Activated naive CD4-positive, alpha-beta T cell (primary cell): ENCODE results near the gene MECP2.
"Not testable (repeated sequence)": the region's sequence is repeated elsewhere in the genome, so short reads cannot be mapped to it uniquely, and the experiment has no call there.

Experiments used
- DNase-seq, 4 experiments: peaks; one replicate each; lab custom pipeline; 2025; lab: John Stamatoyannopoulos, UW

MECP2 gene

DNA sequence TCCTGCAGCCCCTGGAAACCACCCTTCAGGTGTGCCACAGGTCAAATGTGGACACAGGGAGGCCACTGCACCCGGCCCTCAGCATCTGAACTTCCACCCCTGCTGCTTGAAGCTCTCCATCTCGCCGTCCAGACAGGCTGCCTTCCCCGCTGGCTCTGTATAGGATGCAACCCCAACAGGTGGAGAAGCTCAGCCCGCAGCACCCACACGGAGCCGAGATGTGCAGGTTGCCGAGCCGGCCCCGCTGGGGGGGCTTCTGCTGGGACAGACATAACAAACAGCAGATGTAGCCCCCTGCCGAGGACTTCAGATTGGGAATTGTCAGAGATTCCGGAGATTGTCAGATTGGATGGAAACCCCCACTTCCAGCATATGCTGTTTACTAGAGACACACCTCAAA is 104.4 kb downstream of the MECP2 start:
- DNase-seq, result no peak

DNA sequence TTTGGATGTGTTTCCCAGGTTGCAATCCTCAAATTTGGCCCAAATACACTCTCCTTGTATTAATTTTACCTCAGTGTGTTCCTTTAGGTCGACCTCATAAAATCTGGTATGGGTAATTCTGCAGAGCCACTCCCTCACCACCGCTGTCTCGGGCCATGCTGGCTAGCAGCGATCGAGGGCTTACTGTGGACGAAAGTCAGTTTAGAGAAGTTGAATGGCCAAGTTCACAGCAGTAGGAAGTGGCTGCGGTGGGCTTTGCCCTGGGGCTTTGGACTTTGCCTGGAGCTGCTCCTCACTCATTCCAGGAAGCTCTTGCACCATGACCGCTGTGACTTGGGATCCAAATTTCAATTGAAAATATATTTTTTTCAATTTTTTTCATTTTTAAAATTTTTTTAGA is 105.3 kb downstream of the MECP2 start:
- no peak for DNase-seq

DNA sequence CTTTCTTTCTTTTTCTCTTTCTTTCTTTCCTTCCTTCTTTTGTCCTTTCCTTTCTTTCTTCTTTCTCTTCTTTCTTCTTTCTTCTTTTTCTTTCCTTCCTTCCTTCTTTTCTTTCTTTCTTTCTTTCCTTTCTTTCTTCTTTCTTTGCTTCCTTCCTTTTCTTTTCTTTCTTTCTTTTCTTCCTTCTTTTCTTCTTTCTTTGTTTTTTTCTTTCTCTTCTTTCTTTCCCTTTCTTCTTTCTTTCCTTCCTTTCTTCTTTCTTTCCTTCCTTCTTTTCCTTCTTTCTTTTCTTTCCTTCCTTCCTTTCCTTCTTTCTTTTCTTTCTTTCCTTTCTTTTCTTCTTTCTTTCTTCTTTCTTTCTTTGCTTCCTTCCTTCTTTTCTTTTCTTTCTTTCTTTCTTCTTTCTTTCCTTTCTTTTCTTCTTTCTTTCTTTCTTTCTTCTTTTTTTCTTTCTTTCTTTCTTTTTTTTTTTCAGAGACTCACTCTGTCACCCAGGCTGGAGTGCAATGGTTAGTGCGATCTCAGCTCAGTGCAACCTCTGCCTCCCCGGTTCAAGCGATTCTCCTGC is 106.4 kb downstream of the MECP2 start:
- no peak for DNase-seq

DNA sequence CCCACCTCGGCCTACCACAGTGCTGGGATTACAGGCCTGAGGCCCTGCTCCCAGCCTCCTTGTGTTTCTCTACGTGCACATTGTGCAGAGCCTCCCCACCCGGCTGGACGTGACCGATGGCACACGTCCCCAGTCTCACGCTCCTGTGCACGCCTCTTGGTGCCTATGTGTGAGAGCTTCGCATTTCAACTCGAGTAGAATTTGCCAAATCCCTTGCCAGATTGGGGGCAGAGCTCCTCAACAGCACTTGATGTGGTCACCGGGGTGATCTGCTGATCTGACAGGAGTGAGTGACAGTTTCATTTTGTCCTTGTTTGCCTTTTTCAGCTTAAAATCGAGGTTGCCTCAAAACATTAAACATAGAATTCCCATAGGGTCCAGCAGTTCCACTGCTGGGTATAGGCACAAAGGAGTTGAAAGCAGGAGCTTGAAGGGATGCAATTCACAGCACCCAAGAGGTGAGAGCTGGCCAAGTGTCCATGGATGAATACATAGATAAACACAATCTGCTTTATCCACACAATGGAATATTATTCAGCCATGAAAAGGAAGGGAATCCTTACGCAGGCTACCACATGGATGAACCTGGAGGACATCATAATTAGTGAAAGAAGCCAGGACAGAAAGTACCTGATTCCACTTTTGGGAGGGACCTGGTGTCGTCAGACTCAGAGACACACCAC is 107.4 kb downstream of the MECP2 start:
- DNase-seq, result no peak

DNA sequence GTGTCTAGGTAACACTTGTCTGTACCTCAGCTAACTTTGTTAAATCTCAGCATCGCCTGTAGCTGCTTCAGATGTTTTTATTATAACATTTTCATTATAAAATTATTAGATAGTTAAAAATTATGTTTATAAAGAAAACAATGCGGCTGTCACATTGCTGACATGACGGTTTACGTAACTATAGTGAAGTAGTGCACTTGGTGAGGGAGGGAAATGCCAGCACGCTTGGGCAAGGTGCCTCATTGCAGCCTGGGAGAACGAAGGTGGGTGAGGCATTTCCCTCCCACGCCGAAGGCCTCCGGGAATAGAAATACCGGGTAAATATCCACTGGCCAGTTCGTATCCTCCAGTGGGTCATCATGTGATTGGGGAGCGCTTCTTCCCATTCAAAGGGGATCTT is 109.0 kb downstream of the MECP2 start:
- no peak for DNase-seq

DNA sequence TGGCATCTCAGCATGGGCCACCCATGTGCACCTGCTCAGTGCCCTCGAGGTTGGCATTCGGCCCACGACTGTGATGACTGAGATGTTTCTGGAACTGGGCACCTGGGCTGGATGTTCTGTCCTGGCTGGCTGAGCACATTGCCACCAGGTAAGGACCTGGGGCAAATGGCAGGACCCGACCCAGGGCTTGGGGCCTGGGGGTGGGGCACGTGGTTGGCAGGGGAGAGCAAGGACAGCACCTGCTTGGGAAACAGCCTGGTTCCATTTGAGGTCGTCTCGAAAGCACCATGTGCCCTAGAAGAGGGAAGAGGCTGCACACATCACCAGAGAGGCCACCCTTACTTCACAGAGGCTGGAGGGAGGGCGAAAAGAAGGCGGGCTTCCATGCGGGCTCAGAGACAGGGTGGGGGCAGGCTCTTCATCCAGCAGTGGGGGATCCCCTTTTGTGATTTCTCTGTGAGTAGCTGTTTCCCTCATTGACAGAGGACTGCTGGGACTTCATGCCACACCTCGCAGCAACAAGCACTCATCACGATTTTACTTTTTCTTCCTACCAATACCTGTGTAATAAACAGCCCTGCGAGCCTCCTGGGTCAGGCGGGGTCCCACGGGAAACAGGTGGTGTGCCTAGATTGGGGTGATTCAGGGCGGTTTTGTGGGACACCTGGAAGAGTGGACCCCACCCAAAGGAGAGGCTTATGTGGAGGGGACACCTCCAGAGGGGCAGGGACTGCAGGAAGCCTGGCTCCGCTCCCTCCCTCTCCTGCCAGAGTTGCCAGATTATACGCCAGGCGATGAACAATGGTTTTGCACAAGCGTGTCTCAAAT is 113.0 kb downstream of the MECP2 start:
- no peak for DNase-seq

DNA sequence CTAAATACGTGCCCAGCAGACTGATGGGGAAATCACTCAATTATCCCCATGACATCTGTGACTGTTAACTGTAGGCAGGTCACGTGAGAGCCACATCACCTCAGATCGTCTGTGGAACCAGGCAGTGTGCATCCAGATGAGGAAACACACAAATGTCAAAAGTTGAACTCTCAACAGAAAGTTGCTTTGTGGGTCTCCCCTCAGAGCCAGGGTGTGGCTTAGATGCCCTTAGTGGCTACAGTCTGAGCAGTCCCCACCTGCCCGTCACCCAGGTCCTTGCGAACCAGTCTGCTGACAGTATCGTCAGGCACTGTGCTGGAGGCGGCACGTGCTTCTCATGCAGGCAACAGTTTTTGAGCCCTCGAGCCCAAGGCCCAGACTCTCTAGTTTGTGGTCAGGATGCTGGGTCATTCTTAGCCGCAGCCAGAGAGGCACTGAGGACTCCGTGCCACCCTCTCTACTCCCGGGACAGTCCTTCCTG is 114.2 kb downstream of the MECP2 start:
- DNase-seq, result no peak

DNA sequence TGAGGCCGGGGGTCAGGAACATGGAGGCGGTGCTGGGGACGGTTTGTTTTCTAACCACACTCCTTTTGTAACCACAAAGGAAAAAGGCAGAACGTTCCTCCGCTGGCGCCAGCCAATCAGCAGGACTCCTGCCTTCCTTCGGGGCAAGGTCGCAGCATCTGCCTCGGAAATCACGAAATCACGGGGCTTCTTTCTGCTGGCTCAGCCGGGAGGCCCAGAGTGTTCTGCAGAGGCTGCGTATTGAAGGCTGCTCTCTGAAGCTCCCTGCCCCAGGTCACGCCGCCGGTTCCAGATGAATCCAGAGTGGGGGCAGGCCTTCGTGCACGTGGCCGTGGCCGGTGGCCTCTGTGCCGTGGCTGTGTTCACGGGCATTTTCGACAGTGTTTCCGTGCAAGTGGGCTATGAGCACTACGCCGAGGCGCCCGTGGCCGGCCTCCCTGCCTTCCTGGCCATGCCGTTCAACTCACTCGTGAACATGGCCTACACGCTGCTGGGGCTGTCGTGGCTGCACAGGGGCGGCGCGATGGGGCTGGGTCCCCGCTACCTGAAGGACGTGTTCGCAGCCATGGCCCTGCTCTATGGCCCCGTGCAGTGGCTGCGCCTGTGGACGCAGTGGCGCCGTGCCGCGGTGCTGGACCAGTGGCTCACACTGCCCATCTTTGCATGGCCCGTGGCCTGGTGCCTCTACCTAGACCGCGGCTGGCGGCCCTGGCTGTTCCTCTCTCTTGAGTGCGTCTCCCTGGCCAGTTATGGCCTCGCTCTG is 115.6 kb downstream of the MECP2 start:
- DNase-seq, result peak in 1 of 4 experiments; percentile 46

DNA sequence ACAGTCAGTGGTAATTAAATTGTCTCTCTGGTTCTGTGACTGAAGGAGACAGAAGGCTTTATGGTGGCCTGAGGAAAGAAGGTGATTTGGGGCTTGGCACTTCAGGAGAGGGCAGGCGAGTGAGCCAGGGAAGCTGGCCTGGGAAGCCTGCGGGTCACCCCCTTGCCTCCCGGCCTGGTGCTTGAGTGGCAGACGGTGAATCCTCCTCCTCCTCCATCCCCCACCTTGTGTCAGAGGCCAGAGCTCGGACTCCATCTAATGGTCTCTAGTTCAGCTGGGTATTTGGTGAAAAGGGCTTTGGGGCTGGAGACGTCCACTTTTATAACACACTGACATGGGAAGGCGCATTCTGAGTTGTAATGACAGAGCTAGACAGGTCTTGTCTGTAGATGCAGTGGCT is 116.3 kb downstream of the MECP2 start:
- DNase-seq, result no peak

DNA sequence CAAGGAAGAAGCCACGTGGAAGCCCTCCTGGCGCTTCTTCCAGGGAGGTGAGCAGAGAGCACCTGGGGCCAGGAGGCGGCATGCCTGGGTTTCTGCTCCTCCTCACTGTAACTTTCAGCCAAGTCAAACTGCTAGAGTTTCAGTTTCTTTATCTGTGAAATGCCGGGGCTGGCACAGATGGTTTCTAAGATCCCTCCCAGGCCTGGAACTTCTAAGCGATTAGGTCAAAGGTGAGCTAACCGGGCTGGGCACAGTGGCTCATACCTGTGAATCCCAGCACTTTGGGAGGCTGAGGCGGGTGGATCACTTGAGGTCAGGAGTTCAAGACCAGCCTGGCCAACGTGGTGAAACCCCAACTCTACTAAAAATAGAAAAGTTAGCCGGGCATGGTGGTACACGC is 117.1 kb downstream of the MECP2 start:
- not testable (repeated sequence) for DNase-seq

DNA sequence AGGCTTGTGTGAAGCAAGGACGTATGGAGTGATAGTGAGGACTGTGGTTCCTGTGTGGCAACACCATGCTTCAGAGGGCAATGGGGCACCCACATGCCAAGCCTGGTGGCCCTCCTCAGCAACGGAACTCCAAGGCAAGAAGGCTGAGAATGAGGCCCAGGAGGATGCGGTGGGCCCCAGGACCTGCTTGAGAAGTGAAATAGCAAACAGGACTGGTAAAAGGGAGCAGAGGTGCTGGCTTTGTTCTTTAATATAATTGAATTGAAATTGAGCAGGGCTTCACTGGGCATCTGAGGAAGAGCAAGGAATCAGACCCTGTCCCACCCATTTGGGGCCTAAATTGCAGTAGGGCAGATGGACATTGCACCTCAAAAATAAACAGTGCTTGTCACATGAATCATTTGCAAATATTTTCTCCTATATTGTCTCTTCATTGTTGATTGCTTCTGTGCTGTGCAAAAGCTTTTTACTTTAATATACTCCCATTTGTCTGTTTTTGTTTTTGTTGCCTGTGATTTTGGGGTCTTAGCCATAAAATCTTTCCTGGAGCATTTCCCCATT is 122.7 kb downstream of the MECP2 start:
- DNase-seq, result no peak

DNA sequence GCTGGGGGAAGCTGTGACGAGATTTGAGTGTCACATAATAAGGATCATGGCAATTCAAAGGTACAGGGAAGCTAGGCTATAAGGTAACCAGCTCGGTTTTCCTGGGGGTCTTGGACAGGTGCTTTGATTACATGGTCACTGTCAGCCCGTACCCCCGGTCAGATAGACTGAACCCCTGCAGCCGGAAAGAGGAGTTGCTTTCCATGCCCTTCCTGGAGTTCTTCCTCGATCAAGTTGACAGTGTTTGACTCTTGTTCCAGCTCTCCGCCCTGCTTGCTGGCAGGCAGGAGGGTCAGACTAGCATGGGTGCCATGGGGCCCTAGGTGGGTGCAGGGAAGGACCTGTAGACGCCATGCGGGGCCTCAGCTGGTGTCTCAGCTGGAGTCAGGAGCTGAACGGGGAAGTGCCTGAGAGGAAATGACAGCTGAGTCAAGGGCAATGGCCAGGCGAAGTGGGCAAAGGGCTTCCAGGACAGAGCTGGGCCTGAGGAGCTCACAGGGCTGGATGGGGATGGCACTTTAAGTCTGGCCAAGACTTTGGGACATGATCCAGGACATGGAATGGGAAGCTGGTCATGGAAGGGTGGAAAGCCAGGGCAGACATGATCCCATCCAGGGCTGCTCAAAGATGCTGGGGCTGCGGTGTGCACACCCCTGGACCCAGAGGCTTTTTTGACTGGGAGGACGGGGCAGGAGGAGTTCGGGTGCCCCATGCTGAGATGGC is 123.4 kb downstream of the MECP2 start:
- DNase-seq, result no peak

DNA sequence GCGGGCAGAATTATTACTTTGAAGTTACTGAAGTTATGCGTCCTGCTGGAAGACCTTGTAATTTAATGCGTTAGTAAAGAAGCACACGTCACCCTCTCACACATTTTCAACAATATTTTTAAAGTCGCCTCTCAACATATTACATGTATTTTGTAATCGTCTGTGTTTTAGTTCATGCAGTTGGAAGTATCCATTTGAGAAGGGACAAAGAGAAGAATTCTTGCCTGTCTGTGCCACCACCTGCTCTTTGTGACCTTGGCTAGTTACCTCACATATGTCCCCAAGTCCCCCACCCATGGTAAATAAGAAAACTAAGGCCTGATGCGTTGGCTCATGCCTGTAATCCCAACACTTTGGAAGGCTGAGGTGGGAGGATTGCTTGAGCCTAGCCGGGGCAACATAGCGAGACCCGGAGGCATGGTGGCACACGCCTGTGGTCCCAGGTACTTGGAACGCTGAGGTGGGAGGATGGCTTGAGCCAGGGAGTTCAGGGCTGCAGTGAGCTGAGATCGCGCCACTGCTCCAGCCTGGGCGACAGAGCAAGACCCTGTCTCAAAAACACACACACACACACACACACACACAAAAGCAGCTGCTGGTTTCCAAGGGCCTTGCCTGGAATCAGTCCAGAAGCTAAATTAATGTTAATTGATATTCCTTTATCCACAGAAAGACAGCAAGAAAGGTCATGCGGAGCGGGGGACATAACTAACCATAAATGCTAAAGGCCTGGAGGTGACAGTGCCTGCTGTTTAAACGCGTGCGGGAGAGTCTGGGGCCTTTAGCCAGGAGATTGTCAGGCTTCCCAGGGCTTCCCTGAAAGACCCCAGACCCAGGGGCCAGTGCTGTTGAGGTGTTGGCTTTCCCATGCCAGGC is 124.2 kb downstream of the MECP2 start:
- no peak for DNase-seq

DNA sequence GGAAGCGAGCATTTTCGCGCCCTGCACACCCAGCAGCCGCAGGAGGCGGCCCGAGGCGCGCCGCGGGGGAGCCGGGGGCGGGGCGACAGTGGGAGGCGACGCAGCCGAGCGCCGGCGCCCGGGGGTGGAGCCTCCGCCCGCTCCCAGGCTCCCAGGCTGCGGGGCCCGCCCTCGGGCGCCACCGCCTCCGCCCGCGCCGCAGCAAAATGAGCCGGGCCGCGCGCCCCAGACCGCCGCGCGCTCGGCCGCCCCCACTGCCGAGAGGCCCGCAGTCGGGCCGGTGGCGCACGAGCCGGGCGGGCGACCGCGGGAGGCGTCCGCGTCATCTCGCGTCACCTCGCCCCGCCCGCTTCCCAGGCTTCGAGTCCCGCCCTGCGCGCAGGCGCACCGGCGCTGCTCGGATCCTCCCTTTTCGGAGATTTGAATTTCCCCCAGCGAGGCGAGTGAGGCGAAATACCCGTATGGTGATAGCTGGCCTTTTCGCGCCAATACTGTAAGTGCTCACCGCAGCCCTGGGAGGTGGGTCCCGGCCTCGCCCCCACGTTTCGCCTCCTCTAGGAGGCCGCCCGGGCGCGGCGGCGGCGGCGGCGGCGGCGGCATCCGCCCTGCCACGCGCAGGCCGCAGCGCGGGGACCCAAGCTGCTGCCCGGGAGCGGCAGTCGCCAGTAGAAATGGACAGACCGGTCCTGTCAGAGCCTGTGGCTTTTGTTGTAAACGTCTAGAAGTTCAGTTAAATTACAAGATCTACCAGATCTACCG is 125.0 kb downstream of the MECP2 start, which contains the start of gene TMEM187:
TMEM187 (plus strand) TSS at position 387 of the 759 bp plus-strand sequence. CDS start 9,309 bp downstream, outside the sequence.
- DNase-seq, result peak; percentile 46 to 89 (median 66)
